NCI-H2029 (cell line): ENCODE data around the gene MEIS1.
"Not testable (repeated sequence)": the region's sequence is repeated elsewhere in the genome, so short reads cannot be mapped to it uniquely, and the experiment has no call there.

Source experiments
- DNase-seq: peaks from one replicate; lab custom pipeline; 2025; lab: John Stamatoyannopoulos, UW

Gene MEIS1

DNA sequence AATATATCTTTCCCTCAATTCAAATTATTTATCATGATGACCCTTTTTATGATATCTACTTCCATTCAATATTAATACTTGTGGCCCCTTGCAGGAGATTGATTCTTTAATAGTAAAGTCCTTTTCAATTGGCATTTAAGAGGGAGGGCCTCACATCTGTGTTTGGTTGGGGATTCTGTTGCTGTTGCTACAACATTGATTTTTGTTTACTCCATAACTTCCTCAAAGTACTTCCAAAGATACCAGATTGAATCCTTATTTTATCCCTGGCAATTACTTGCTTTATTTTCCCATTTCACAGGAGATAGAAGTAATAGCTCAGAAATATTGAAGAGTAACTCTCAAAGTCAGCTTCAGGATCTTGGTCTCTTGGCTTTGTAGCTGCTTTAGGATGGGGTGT lies 32.8 kb downstream of the MEIS1 start:
- DNase-seq, result no peak

GRCh38 chr2:66469214-66469902 lies 34.4 kb downstream of the MEIS1 start:
- DNase-seq, result no peak

- DNase-seq, result no peak
These were observed 35.3 kb downstream of the MEIS1 start for GRCh38 chr2:66470199-66470598.

DNA sequence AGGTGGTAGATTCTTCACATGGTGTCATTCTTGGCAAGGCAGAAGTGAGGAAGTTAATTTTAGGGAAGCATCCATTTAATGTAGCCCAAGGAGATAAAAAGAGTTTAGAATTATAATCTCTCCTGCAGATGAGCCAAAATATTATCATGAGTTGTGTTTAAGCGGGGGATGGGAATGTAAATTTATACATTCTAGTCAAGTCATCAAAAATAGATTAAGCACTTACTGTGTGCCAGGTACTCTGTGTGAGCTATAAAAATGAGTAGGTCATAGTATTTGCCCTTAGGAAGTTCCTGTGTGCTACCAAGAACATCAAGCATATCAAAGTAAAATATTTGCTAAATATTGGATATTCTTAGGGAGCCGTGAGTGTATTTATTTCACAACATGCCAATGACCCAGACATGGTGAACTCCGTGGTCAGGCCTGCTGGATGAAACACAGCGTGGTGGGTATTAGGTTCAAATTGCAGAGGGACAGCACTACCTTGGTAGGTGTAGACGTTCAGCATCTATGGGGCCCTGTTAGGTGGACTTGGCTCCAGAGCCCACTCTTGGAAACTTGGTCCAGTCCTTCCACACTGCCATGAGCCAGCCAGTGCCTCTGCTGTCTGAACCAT lies 37.4 kb downstream of the MEIS1 start:
- DNase-seq, result no peak

DNA sequence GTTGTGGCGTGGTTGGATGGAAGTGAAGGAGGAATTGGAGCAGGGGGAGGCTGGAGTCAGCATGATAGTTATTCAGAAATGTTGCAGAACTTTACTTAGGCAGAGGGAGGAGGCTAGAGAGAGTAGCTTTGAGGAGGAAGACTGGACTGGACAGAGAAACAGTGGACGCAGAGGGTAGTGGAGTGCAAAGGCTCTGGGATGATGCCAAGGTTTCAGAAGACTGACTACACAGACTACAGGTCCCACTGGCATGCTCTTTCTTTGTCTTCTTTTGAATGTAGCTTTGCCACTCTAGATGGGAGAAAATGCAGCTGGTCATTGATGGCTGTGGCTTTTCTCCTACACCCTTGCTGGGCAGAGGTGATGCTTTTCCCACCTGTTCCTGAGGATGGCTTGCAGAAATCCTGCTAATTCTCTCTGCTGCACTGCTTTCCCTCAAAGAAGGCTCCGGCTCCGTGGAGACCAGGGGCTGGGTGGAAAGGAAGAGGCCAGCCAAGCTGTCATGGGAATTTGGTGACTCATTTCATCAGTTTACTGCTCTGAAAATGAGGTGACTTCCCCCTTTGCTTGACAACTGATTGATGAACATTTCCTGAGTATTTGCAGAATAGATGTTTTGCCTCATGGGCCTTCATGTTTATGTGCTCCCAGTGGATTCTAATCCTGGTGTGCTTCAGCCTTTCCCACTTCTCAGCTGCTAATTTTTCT lies 42.4 kb downstream of the MEIS1 start:
- no peak for DNase-seq

DNA sequence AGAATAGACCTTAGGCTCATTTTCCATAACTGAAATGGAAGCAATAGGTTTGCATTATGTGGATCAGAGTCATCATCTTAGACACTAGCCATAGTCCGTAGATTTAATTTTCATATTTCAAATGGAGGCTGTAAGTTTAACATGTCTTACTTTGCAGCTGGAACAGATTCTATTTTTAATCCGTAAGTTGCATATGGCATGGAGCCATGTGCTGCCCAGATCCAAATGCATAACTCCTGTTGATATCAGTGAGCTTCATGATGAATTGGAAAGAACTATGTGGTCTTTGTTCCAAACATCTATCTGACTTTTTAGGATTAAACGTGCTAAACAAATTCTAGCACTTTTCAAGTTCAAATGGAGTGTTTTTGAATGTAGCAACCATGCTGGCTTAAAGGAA lies 43.4 kb downstream of the MEIS1 start:
- no peak for DNase-seq

- peak; percentile 46 for DNase-seq
These were observed 43.9 kb downstream of the MEIS1 start for GRCh38 chr2:66478731-66479316.

- no peak for DNase-seq
These were observed 46.2 kb downstream of the MEIS1 start for GRCh38 chr2:66481100-66481549.

GRCh38 chr2:66485252-66485651 lies 50.3 kb downstream of the MEIS1 start:
- not testable (repeated sequence) for DNase-seq

DNA sequence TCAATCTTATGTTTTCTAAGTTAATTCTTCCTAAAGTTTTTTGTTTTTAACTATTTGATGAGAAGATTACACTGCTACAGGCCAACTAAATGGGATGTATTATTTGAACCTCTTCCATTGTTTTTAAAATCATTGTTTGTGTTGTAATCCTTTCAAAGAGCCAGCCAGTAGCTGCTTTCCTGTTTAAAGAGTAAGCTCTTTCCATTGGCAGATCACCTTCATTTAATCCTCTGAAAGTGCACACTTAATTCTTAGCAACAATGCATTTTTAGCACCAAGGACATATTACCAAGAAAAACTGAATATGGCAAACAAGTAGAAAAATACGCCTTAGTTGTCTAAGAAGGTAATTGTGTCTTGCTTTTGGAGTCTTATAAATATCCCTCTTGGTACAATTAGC lies 54.0 kb downstream of the MEIS1 start:
- no peak for DNase-seq

- DNase-seq, result no peak
These were observed 54.5 kb downstream of the MEIS1 start for GRCh38 chr2:66489436-66489835.

GRCh38 chr2:66490588-66491001 lies 55.7 kb downstream of the MEIS1 start:
- DNase-seq, result no peak

DNA sequence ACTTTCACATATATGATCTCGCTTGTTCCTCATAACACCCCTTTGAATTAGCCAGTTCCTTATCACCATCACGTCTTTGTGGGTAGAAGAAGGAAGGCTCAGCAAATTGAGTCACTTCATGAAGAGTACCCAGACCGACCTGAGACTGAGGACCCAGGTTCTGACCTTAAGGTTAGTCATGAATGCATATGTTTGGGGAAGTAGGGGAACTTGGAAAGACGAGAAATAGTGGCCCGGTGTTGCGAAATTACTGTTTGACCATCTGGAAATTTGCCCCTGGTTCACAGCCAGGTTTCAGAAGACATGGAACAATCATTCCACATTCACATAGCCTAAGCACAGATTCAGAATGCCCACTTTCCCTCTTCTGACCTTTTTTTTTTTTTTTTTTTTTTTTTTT lies 59.8 kb downstream of the MEIS1 start:
- no peak for DNase-seq

DNA sequence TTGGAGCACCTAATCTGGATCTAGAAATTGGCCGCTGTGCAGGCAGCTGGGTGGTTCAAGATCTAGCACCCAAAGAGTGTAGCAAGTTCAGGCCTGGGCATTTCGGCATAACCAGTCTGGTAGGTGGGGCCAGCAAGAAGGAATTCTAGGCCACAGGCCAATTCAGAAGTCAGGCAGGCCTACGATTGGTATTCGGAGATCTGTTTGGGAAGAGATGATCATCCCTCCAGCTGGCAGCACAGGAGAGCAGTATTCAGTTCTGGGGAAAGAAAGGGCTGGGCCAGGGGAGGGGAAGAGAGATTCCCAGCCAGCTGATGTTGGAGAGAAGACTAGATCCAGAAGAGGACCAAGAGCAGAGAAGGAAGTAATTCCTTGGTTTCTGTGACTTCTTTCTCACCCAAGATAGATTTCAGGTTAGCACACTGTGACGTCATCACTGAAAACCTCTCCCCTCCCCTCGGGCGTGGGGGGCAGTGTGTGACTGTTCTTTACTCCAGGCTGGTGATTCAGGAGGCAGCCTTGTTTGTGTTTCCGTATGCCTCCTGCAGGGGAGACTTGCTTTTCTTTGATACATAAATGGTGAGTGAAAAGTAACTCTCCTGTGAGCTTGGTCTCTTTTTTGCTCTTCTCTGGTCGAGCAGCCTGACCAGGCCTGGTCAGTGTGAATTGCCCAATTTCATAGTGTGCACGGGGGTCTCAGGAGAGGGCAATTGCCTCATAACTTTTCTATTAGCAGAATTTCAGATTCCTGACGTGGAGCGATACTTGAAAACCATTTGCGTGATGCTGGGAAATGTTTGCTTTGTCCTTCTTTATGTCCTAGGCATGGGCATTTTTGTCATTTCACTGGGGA lies 61.1 kb downstream of the MEIS1 start:
- no peak for DNase-seq

GRCh38 chr2:66496670-66497420 lies 61.9 kb downstream of the MEIS1 start:
- no peak for DNase-seq

GRCh38 chr2:66497431-66498288 lies 62.7 kb downstream of the MEIS1 start:
- DNase-seq, result no peak

DNA sequence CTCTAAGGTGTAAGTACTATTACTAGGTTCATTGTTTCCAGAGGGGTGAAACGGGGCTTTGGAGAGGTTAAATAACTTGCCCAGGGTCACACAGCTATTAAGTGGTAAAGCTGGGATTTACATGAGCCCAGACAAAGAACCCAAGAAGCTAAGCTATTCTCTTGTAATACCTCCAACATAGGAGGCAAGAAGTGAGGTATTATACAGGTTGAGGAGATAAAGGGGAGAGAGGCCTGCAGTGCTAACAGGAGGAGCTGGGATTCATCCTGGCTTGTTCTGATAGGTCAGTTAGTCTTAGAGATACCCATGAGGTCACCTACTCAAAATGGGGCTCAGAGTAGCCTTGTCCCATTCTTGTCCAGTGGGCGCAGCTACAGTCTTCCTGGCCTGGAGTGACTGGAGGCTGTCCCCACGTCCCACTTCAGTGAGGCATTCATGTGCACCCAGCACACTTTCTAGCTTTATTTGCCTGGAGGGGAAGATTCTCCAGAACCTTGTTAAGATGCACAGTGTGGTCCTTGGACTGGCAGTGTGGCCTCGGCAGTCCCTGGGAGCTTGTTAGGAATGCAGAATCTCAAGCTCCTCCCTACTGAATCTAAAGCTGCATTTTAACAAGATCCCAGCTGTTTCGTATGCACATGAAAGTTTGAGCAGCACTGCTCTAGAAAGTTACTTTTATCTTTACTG lies 63.5 kb downstream of the MEIS1 start:
- no peak for DNase-seq

DNA sequence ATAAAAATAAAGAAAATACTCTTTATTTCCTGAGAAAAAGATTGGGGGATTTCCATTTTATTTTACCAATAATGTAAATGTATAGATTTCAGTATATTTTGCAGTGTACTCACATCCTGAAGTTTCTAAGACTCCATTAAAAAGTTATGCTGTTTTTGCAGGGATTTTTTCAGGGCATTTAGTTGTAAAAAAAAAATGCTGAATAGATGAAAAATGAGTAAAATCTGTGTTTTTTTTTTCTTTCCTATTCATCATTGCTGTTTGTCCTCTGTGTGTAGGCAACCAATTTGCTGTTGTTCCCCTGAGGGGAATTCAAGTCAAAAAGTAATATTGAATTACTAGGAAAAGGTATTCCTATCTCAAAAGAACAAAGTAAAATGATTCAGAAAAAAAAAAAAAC lies 66.3 kb downstream of the MEIS1 start:
- DNase-seq, result no peak

DNA sequence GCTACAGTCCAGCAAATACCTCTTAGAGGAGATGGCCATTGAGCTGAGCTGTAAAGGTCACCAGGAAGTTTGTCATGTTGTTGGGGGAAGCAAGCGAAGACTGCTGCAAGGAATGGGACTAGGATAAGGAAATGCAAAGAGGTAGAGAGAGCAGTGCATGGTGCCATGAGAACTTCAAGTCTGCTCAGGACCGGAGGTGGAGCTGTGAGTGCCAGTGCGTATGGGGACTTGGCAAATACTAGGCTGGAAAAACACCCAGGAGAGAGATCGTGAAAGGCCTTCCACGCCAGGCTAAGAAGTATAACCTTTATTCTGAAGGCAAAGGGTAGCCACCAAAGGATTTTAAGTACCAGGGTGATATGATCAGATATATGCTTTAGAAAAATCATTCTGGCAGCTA lies 71.3 kb downstream of the MEIS1 start:
- no peak for DNase-seq
